ENCODE measurements around the gene MAZ.
"Not testable (repeated sequence)": the region's sequence is repeated elsewhere in the genome, so short reads cannot be mapped to it uniquely, and the experiment has no call there.

The MAZ gene

DNA sequence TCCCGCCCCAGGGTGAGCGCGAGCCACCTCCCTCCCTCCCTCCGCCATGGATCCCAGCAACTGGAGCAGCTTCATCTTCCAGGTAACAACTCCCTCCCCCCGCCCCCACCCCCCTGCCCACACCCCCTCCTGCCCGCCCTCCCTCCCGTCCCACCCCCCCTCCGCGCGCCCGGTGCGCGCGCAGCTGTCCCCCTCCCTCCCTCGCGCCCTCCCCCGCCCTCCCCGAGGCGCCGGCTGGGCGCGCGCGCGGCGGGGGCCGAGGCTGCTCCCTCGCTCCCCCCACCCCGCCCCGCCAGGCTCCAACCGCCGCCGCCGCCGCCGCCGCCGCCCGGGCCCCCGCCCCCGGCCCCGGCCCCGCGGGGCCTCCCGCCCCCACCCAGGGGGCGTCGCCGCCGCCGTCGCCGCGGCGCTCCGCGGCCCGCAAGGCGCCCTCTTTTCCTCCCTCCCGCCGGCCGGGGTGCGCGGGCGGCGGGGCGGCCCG lies at the start of gene MAZ:
Gene MAZ (plus strand): TSS at position 431 of the 481 bp plus-strand sequence. CDS start 173 bp downstream, outside the sequence.
- no peak for ATAC-seq
- TF ChIP-seq, protein P1, sequence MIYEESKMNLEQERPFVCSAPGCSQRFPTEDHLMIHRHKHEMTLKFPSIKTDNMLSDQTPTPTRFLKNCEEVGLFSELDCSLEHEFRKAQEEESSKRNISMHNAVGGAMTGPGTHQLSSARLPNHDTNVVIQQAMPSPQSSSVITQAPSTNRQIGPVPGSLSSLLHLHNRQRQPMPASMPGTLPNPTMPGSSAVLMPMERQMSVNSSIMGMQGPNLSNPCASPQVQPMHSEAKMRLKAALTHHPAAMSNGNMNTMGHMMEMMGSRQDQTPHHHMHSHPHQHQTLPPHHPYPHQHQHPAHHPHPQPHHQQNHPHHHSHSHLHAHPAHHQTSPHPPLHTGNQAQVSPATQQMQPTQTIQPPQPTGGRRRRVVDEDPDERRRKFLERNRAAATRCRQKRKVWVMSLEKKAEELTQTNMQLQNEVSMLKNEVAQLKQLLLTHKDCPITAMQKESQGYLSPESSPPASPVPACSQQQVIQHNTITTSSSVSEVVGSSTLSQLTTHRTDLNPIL (CRISPR knock-in tag; IDR thresholded peaks at IDR 0.05; ENCODE audit: low read depth) = no peak
- TF ChIP-seq ZFP30 (CRISPR knock-in tag; IDR thresholded peaks at IDR 0.05) (no peak), ZNF8 (CRISPR knock-in tag; IDR thresholded peaks at IDR 0.05) (no peak), ZC3H10 (CRISPR knock-in tag; IDR thresholded peaks at IDR 0.05) (no peak), OSR1 (CRISPR knock-in tag; IDR thresholded peaks at IDR 0.05) (no peak), TSHZ2 (CRISPR knock-in tag; IDR thresholded peaks at IDR 0.05) (no peak), TOX (CRISPR knock-in tag; IDR thresholded peaks at IDR 0.05; ENCODE audit: borderline replicate concordance) (no peak), ISL1 (CRISPR knock-in tag; IDR thresholded peaks at IDR 0.05) (no peak), GLIS3 (CRISPR knock-in tag; IDR thresholded peaks at IDR 0.05) (no peak), CSRNP3 (CRISPR knock-in tag; IDR thresholded peaks at IDR 0.05) (no peak), SNAI2 (CRISPR knock-in tag; IDR thresholded peaks at IDR 0.05) (no peak), ZNF70 (CRISPR knock-in tag; IDR thresholded peaks at IDR 0.05) (no peak), ARNTL (CRISPR knock-in tag; IDR thresholded peaks at IDR 0.05; ENCODE audit: borderline replicate concordance, low read depth) (no peak), CSDC2 (CRISPR knock-in tag; IDR thresholded peaks at IDR 0.05) (no peak), ZFP3 (CRISPR knock-in tag; IDR thresholded peaks at IDR 0.05) (no peak), TCF4 (CRISPR knock-in tag; IDR thresholded peaks at IDR 0.05; ENCODE audit: borderline replicate concordance) (no peak)

GRCh38 chr16:29756654-29757053 lies 49.7 kb upstream of the MAZ start:
- ATAC-seq = no peak
- TF ChIP-seq TSHZ2 (CRISPR knock-in tag; IDR thresholded peaks at IDR 0.05) (no peak), OSR1 (CRISPR knock-in tag; IDR thresholded peaks at IDR 0.05) (no peak)
- TF ChIP-seq, protein P2, sequence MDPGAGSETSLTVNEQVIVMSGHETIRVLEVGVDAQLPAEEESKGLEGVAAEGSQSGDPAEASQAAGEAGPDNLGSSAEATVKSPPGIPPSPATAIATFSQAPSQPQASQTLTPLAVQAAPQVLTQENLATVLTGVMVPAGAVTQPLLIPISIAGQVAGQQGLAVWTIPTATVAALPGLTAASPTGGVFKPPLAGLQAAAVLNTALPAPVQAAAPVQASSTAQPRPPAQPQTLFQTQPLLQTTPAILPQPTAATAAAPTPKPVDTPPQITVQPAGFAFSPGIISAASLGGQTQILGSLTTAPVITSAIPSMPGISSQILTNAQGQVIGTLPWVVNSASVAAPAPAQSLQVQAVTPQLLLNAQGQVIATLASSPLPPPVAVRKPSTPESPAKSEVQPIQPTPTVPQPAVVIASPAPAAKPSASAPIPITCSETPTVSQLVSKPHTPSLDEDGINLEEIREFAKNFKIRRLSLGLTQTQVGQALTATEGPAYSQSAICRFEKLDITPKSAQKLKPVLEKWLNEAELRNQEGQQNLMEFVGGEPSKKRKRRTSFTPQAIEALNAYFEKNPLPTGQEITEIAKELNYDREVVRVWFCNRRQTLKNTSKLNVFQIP (CRISPR knock-in tag; IDR thresholded peaks at IDR 0.05; ENCODE audit: borderline replicate concordance, low read depth) = no peak
- TF ChIP-seq, protein P3, sequence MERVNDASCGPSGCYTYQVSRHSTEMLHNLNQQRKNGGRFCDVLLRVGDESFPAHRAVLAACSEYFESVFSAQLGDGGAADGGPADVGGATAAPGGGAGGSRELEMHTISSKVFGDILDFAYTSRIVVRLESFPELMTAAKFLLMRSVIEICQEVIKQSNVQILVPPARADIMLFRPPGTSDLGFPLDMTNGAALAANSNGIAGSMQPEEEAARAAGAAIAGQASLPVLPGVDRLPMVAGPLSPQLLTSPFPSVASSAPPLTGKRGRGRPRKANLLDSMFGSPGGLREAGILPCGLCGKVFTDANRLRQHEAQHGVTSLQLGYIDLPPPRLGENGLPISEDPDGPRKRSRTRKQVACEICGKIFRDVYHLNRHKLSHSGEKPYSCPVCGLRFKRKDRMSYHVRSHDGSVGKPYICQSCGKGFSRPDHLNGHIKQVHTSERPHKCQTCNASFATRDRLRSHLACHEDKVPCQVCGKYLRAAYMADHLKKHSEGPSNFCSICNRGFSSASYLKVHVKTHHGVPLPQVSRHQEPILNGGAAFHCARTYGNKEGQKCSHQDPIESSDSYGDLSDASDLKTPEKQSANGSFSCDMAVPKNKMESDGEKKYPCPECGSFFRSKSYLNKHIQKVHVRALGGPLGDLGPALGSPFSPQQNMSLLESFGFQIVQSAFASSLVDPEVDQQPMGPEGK (CRISPR knock-in tag; IDR thresholded peaks at IDR 0.05; ENCODE audit: borderline replicate concordance) = no peak

DNA sequence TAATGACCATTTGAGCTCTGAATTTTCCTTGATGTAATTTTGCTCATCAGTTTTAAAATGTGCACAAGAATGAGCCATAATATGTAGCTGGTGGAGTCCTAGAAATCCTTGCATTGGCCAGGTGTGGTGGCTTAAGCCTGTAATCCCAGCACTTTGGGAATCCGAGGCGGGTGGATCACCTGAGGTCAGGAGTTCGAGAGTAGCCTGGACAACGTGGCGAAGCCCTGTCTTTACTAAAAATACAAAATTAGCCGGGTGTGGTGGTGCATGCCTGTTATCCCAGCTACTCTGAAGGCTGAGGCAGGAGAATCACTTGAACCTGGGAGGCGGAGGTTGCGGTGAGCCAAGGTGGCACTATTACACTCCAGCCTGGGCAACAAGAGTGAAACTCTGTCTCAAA lies 49.2 kb upstream of the MAZ start:
- ATAC-seq = not testable (repeated sequence)
